IMR-90 (cell line): ENCODE results near the gene HLA-DQA1. TPM values are rescaled to one million over a fixed set of nuclear protein-coding genes. Genes with fewer than 3 reads are reported as not detected.

Experiments
- ATAC-seq: fragments of 200-7000 bp; cut with Tn5 transposase; 2 replicates; pipeline ENCODE4 v1.9.1; 2020; ENCODE audit warnings: low read depth, mild to moderate bottlenecking, moderate library complexity
- BruUV-seq: library from RNA; stranded (reverse); fragments of 400-500 nt; replicated peaks from 2 replicates; lab custom pipeline; 2021; lab: Mats Ljungman, UMichigan
- CTCF ChIA-PET: fragments of 300-600 bp; formaldehyde crosslinking; extraction: SDS; loops from one replicate; lab custom pipeline; 2021; ENCODE audit warnings: antibody characterized with exemption; lab: Yijun Ruan, JAX
- POLR2A ChIA-PET: fragments of 300-600 bp; sonication (Branson Sonifier 250); formaldehyde crosslinking; loops from one replicate; lab custom pipeline; 2022; ENCODE audit warnings: antibody characterized with exemption; ENCODE audit not compliant: unreplicated experiment; lab: Charles Lee
- DNase-seq: peaks from one replicate; pipeline ENCODE4 v3.0.0; 2013
- H2AFZ ChIP-seq: replicated peaks from 2 replicates; pipeline ENCODE3; 2013; ENCODE audit warnings: low read length, mild to moderate bottlenecking; ENCODE audit not compliant: poor library complexity
- H2AK5ac ChIP-seq: 2 replicates; pipeline ENCODE4 v1.6.1; 2013; ENCODE audit warnings: low read depth, low read length, inconsistent platforms
- H2AK9ac ChIP-seq: replicated peaks from 2 replicates; pipeline ENCODE3; 2013; ENCODE audit warnings: mild to moderate bottlenecking, low read depth, low read length, moderate library complexity; ENCODE audit not compliant: poor library complexity
- H2BK120ac ChIP-seq: 2 replicates; pipeline ENCODE4 v1.6.1; 2013; ENCODE audit warnings: low read depth, low read length, inconsistent platforms
- H2BK15ac ChIP-seq: 3 replicates; pipeline ENCODE4 v1.6.1; 2013; ENCODE audit warnings: low read depth, low read length, inconsistent platforms
- H2BK20ac ChIP-seq: 2 replicates; pipeline ENCODE4 v1.6.1; 2013; ENCODE audit warnings: low read depth, mild to moderate bottlenecking, inconsistent platforms, low read length, moderate library complexity
- H2BK5ac ChIP-seq: 2 replicates; pipeline ENCODE4 v1.6.1; 2013; ENCODE audit warnings: mild to moderate bottlenecking, low read depth, low read length, inconsistent platforms; ENCODE audit not compliant: poor library complexity, severe bottlenecking
- H3K14ac ChIP-seq: replicated peaks from 2 replicates; pipeline ENCODE4 v1.6.1; 2013; ENCODE audit warnings: low read depth, low read length, inconsistent platforms
- H3K18ac ChIP-seq: 2 replicates; pipeline ENCODE4 v1.6.1; 2013; ENCODE audit warnings: low read depth, low read length, control low read depth
- H3K23ac ChIP-seq: 2 replicates; pipeline ENCODE4 v1.6.1; 2013; ENCODE audit warnings: low read depth, low read length, inconsistent platforms
- H3K27ac ChIP-seq: 2 replicates; pipeline ENCODE4 v1.5.1; 2013; ENCODE audit warnings: mild to moderate bottlenecking, control low read depth, low read length; ENCODE audit not compliant: insufficient read depth
- H3K27me3 ChIP-seq: 2 replicates; pipeline ENCODE4 v1.6.1; 2013; ENCODE audit warnings: low read length; ENCODE audit not compliant: control insufficient read depth, insufficient read depth
- H3K36me3 ChIP-seq: 2 replicates; pipeline ENCODE4 v1.6.1; 2013; ENCODE audit warnings: low read length, mixed read lengths; ENCODE audit not compliant: control insufficient read depth, insufficient read depth
- H3K4ac ChIP-seq: 2 replicates; pipeline ENCODE4 v1.6.1; 2013; ENCODE audit warnings: low read depth, low read length, inconsistent platforms
- H3K4me1 ChIP-seq: 2 replicates; pipeline ENCODE4 v1.6.1; 2013; ENCODE audit warnings: low read length, mixed read lengths; ENCODE audit not compliant: control insufficient read depth, insufficient read depth
- H3K4me2 ChIP-seq: 2 replicates; pipeline ENCODE4 v1.6.1; 2013; ENCODE audit warnings: low read depth, mild to moderate bottlenecking, control low read depth, low read length, moderate library complexity
- H3K4me3 ChIP-seq: 2 replicates; pipeline ENCODE4 v1.5.1; 2013; ENCODE audit warnings: low read depth, mild to moderate bottlenecking, control low read depth, low read length, moderate library complexity; ENCODE audit not compliant: insufficient read depth
- H3K56ac ChIP-seq: 2 replicates; pipeline ENCODE4 v1.6.1; 2013; ENCODE audit warnings: low read length, inconsistent platforms; ENCODE audit not compliant: insufficient read depth; ENCODE audit errors: extremely low read depth
- H3K79me1 ChIP-seq, 2 experiments: 2 replicates each; pipeline ENCODE4 v1.6.1; 2013; ENCODE audit warnings: low read length in 2 of 2, inconsistent platforms in 1 of 2, low read depth in 1 of 2
- H3K9ac ChIP-seq: 2 replicates; pipeline ENCODE4 v1.6.1; 2013; ENCODE audit warnings: low read depth, low read length, control low read depth
- H3K9me1 ChIP-seq: 2 replicates; pipeline ENCODE4 v1.6.1; 2013; ENCODE audit warnings: low read length, inconsistent platforms; ENCODE audit not compliant: insufficient read depth
- H3K9me3 ChIP-seq: 2 replicates; pipeline ENCODE4 v1.6.1; 2013; ENCODE audit warnings: low read length; ENCODE audit not compliant: control insufficient read depth, insufficient read depth
- H4K20me1 ChIP-seq: 2 replicates; pipeline ENCODE4 v1.6.1; 2013; ENCODE audit warnings: low read length, inconsistent platforms; ENCODE audit not compliant: insufficient read depth
- H4K5ac ChIP-seq: 2 replicates; pipeline ENCODE4 v1.6.1; 2013; ENCODE audit warnings: mild to moderate bottlenecking, low read depth, low read length, control low read depth
- H4K8ac ChIP-seq, 2 experiments: 2 replicates each; pipeline ENCODE4 v1.6.1; 2013; ENCODE audit warnings: low read depth in 2 of 2, low read length in 2 of 2, control low read depth in 1 of 2, inconsistent platforms in 1 of 2
- H4K91ac ChIP-seq: 2 replicates; pipeline ENCODE4 v1.6.1; 2013; ENCODE audit warnings: low read depth, low read length, inconsistent platforms; ENCODE audit not compliant: insufficient read depth
- BHLHE40 ChIP-seq: fragments of 150-350 bp; IDR thresholded peaks from 2 replicates; pipeline ENCODE4 v1.6.1; 2016; ENCODE audit warnings: mild to moderate bottlenecking, low read depth, low read length
- CEBPB ChIP-seq: IDR thresholded peaks from 2 replicates; pipeline ENCODE4 v1.6.1; 2012; ENCODE audit warnings: low read depth, low read length, improper control_type of control experiment
- CHD1 ChIP-seq: IDR thresholded peaks from 2 replicates; pipeline ENCODE4 v1.6.1; 2012; ENCODE audit warnings: low read depth, low read length, improper control_type of control experiment
- CTCF ChIP-seq: conservative IDR thresholded peaks from 2 replicates; pipeline ENCODE4 v1.5.1; 2012; ENCODE audit warnings: mild to moderate bottlenecking, low read depth, low read length, improper control_type of control experiment
- ELK1 ChIP-seq: fragments of 150-350 bp; IDR thresholded peaks from 2 replicates; pipeline ENCODE4 v1.6.1; 2016; ENCODE audit warnings: low read depth, mild to moderate bottlenecking, low read length, moderate library complexity, borderline replicate concordance
- MAFK ChIP-seq: IDR thresholded peaks from 2 replicates; pipeline ENCODE4 v1.6.1; 2012; ENCODE audit warnings: low read depth, low read length, improper control_type of control experiment
- MAZ ChIP-seq: IDR thresholded peaks from 2 replicates; pipeline ENCODE4 v1.6.1; 2012; ENCODE audit warnings: low read depth, mild to moderate bottlenecking, low read length, improper control_type of control experiment, moderate library complexity, borderline replicate concordance
- MXI1 ChIP-seq: IDR thresholded peaks from 2 replicates; pipeline ENCODE4 v1.6.1; 2012; ENCODE audit warnings: low read depth, mild to moderate bottlenecking, low read length, moderate library complexity, borderline replicate concordance
- NFE2L2 ChIP-seq: fragments of 150-350 bp; IDR thresholded peaks from 2 replicates; pipeline ENCODE4 v1.6.1; 2016; ENCODE audit warnings: low read depth, mild to moderate bottlenecking, low read length
- POLR2A ChIP-seq: IDR thresholded peaks from 2 replicates; pipeline ENCODE4 v1.6.1; 2012; ENCODE audit warnings: mild to moderate bottlenecking, low read depth, low read length
- RAD21 ChIP-seq: IDR thresholded peaks from 2 replicates; pipeline ENCODE4 v1.6.1; 2012; ENCODE audit warnings: low read length, improper control_type of control experiment
- RCOR1 ChIP-seq: IDR thresholded peaks from 2 replicates; pipeline ENCODE4 v1.6.1; 2012; ENCODE audit warnings: mild to moderate bottlenecking, low read length, improper control_type of control experiment; ENCODE audit not compliant: insufficient replicate concordance
- SMC3 ChIP-seq: fragments of 150-350 bp; IDR thresholded peaks from 2 replicates; pipeline ENCODE4 v1.6.1; 2016; ENCODE audit warnings: low read depth, mild to moderate bottlenecking, antibody characterized with exemption, low read length, moderate library complexity
- WGBS, 2 experiments: methylation state at CpG; one replicate each; pipeline versions ENCODE4 v1.1.5 to v1.1.7; 2013; ENCODE audit warnings: missing lambda C conversion rate in 2 of 2; ENCODE audit not compliant: insufficient read length in 1 of 2; ENCODE audit errors: extremely low coverage in 2 of 2; 5-methylcytosine and 5-hydroxymethylcytosine counted together
- dilution Hi-C: fragments of 300-500 bp; cut with HindIII; formaldehyde crosslinking; loops from one replicate; pipeline ENCODE4 v1.14.3; 2018; ENCODE audit warnings: low sequenced_read_pairs; ENCODE audit not compliant: unreplicated experiment
- in situ Hi-C: fragments of 300-500 bp; cut with MboI; formaldehyde crosslinking; loops from 3 replicates; pipeline ENCODE4 v1.14.3; 2019; ENCODE audit warnings: low sequenced_read_pairs, inconsistent platforms, mixed read lengths
- intact Hi-C: fragments of 100-400 bp; cut with micrococcal nuclease; formaldehyde crosslinking; loops from 2 replicates; pipeline ENCODE4 v1.10.0; 2022
- polyA plus RNA-seq, 3 experiments: library from polyadenylated mRNA; depleted of rRNA; stranded (reverse); fragments of >200 nt; gene quantifications; 2 replicates each; pipeline ENCODE4 v1.2.3, GENCODE V29; 2012; ENCODE audit warnings: low replicate concordance in 1 of 3
- total RNA-seq: library from RNA; depleted of rRNA; stranded (reverse); fragments of >200 nt; gene quantifications from 2 replicates; pipeline ENCODE4 v1.2.3, GENCODE V29; 2012
- TF ChIP-seq, protein P1 (sequence below): fragments of 150-350 bp; IDR thresholded peaks from 2 replicates; pipeline ENCODE4 v1.6.1; 2017; ENCODE audit warnings: mild to moderate bottlenecking, antibody characterized with exemption, low read length, low read depth

HLA-DQA1 gene
- total and polyA plus RNA-seq, 2 of the 4 experiments (the other 2 are of a cell fraction) = not detected

DNA sequence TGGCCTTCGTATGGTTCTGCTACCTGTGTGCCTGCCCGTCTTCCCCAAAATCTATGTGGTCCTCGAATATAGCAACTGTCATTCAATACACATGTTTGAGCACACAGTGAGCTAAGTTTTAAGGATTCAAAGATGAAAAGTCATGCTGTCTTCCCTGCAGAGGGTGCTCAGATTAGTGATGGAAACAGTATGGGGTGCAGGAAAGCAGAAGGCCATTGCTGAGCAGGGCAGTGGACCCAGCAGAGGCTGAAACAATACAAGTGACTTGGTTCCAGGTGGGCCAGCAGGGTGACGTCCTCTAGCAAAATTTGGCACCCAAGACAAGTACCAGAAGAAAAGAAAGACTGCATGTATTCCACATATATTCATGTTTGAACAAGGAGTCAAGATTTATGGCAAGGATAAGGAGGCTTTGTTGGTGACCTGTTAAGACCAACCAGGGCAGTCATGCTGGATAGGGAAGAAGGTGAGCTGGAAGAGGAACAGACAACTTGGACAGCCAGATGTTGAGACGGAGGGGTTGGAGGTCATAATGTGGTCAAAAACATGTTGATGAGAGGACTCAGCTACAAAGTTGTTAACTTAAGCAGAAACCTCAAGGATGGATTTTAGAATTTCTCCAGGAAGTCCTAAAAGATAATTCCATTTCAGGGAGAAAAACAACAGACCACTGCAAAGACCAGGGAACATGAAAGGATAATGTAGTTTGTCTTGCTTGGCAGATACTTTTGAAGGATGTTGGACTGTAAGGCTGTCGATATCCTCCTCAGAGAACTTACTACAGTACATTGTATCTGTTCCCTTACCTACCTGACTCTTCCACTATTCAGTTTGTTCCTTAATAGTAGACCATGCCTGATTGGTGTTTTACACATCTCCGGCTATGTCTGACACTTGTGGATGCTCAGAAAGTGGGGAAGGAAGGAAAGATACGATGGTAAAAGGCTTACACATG lies 2.5 kb downstream of the HLA-DQA1 start:
- Histone ChIP-seq H2AK5ac (no peak overlapping the region), H2BK120ac (no peak overlapping the region), H3K4me2 (no peak overlapping the region), H4K91ac (no peak overlapping the region), H3K4me1 (no peaks in the 10 kb centered on the region), H3K79me1 (no peaks in the 10 kb centered on the region), H3K23ac (no peak overlapping the region), H4K20me1 (no peaks in the 10 kb centered on the region), H4K8ac (no peak overlapping the region), H3K4me3 (no peak overlapping the region), H2AFZ (no peak overlapping the region), H3K56ac (no peak overlapping the region), H3K4ac (no peak overlapping the region), H3K36me3 (no peaks in the 10 kb centered on the region), H3K14ac (no peak overlapping the region), H3K9ac (no peak overlapping the region), H3K9me1 (no peaks in the 10 kb centered on the region), H3K27me3 (no peaks in the 10 kb centered on the region), H3K9me3 (no peaks in the 10 kb centered on the region), H2BK15ac (no peak overlapping the region), H4K5ac (no peak overlapping the region), H3K27ac (no peak overlapping the region), H3K18ac (no peak overlapping the region), H2BK20ac (no peak overlapping the region), H2AK9ac (no peak overlapping the region), H2BK5ac (no peak overlapping the region)
- ChIA-PET POLR2A (no interaction called here), CTCF (no interaction called here)
- DNase-seq = no peak
- in situ Hi-C loops (loop anchor here (5.0 kb wide), 1 partner anchor 103 kb away; the partner anchor contains the start of gene HLA-DQA2), intact Hi-C loops (loop anchor here (2.0 kb wide), 1 partner anchor 103 kb away; no protein-coding TSS in a partner anchor), dilution Hi-C loops (no loop called here)
- BruUV-seq = no TSS peak
- no peak for ATAC-seq
- 0% methylated on average over 3 of the region's 8 CpGs; no CpG with 5 or more reads in 1 of the 2 experiments for WGBS, 2 experiments
- TF ChIP-seq ELK1 (no peak), RCOR1 (no peak), CEBPB (no peak), CTCF (no peak), RAD21 (no peak), CHD1 (no peak), MXI1 (no peak), NFE2L2 (no peak), MAFK (no peak), MAZ (no peak), SMC3 (no peak), POLR2A (no peak), BHLHE40 (no peak)
- TF ChIP-seq, protein P1, sequence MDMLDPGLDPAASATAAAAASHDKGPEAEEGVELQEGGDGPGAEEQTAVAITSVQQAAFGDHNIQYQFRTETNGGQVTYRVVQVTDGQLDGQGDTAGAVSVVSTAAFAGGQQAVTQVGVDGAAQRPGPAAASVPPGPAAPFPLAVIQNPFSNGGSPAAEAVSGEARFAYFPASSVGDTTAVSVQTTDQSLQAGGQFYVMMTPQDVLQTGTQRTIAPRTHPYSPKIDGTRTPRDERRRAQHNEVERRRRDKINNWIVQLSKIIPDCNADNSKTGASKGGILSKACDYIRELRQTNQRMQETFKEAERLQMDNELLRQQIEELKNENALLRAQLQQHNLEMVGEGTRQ = no peak
